Measurements from ENCODE around the gene LDB2. TPM values are rescaled to one million over a fixed set of nuclear protein-coding genes. Genes with fewer than 3 reads are reported as not detected.

The LDB2 gene
- total RNA-seq, 4 donors from 2014 or later = 33.7 to 191 (median 43.5) TPM

GRCh38 chr4:16859031-16859430 is 39.4 kb downstream of the LDB2 start:
- ATAC-seq (ENCODE audit: low FRiP score) (no peak), DNase-seq (ENCODE audit: low spot score) (no peak)
- TF ChIP-seq, protein P1, sequence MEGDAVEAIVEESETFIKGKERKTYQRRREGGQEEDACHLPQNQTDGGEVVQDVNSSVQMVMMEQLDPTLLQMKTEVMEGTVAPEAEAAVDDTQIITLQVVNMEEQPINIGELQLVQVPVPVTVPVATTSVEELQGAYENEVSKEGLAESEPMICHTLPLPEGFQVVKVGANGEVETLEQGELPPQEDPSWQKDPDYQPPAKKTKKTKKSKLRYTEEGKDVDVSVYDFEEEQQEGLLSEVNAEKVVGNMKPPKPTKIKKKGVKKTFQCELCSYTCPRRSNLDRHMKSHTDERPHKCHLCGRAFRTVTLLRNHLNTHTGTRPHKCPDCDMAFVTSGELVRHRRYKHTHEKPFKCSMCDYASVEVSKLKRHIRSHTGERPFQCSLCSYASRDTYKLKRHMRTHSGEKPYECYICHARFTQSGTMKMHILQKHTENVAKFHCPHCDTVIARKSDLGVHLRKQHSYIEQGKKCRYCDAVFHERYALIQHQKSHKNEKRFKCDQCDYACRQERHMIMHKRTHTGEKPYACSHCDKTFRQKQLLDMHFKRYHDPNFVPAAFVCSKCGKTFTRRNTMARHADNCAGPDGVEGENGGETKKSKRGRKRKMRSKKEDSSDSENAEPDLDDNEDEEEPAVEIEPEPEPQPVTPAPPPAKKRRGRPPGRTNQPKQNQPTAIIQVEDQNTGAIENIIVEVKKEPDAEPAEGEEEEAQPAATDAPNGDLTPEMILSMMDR (IDR thresholded peaks at IDR 0.05) = no peak

- ATAC-seq (ENCODE audit: low FRiP score) (peak; percentile 45), DNase-seq (ENCODE audit: low spot score) (no peak)
- TF ChIP-seq, protein P1 (IDR thresholded peaks at IDR 0.05) = no peak
Observed at GRCh38 chr4:16858275-16858752, 40.1 kb downstream of the LDB2 start.

DNA sequence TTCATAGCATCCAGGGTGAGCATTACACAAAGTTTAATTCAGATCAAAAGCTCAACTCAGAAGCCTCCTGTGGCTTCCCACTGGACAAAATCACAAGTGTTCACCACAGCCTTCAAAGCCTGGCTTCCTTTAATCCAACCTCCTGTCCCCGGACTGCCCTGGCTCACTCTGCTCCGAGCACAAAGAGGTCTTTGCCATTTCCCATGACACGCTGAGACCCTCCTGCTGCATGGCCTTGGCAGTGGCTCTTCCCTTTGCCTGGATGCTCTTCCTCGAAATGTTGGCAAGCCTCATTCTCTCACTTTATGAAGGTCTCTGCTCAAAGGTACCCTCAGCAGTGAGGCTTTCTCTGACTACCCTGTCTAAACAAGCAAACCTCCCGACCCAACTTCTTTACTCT is 41.0 kb downstream of the LDB2 start:
- TF ChIP-seq, protein P1 (IDR thresholded peaks at IDR 0.05) = no peak
- ATAC-seq (ENCODE audit: low FRiP score) (no peak), DNase-seq (ENCODE audit: low spot score) (no peak)

- TF ChIP-seq, protein P1 (IDR thresholded peaks at IDR 0.05) = no peak
Observed at GRCh38 chr4:16853640-16854039, 44.8 kb downstream of the LDB2 start.

GRCh38 chr4:16852644-16853043 is 45.8 kb downstream of the LDB2 start:
- TF ChIP-seq, protein P1 (IDR thresholded peaks at IDR 0.05) = no peak
- ATAC-seq (ENCODE audit: low FRiP score) = no peak

More at GRCh38 chr4:16853640-16854039, 44.8 kb downstream of the LDB2 start:
- DNase-seq (ENCODE audit: low spot score) (no peak), ATAC-seq (ENCODE audit: low FRiP score) (no peak)

GRCh38 chr4:16852228-16852627 is 46.2 kb downstream of the LDB2 start:
- TF ChIP-seq, protein P1 (IDR thresholded peaks at IDR 0.05) = no peak
- ATAC-seq (ENCODE audit: low FRiP score) = no peak
- DNase-seq (ENCODE audit: low spot score) = no peak

More at GRCh38 chr4:16852644-16853043, 45.8 kb downstream of the LDB2 start:
- no peak for DNase-seq (ENCODE audit: low spot score)

DNA sequence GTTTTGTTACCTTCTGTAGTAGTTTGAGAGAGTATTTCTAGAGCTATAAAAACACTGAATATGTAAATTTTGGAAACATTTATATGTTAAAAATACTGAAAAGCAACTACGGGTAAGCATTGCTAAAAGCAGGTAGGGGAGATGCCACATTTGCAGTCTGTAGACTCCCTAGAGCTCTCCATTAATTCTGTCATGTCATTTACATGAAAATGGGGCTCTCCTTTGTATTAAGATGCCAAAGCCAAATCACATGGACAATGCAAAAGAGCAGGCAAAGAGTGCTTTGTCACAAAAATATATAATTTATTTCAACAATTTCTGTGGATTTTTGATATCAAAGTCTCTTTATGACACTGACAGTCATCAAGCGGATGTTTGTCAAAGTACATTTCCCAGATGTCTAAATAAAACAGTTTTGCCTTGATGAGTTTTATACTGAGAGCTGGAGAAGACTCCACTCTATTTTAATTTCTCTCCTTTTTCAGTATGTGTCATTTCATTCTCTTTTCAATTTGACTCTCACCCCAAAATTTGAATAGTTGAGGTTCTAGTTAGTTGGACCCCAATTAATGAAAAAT is 51.8 kb downstream of the LDB2 start:
- no peak for DNase-seq (ENCODE audit: low spot score)
- TF ChIP-seq, protein P1 (IDR thresholded peaks at IDR 0.05) = no peak
- no peak for ATAC-seq (ENCODE audit: low FRiP score)
